GM08714 (cell line): ENCODE data around the gene FASN.

Experiments used
- H3K4me3 ChIP-seq: fragments of 200-500 bp; sonication (Bioruptor generic); 2 replicates; pipeline ENCODE4 v1.5.1; 2014; ENCODE audit warnings: mild to moderate bottlenecking, low read length, inconsistent platforms
- ZNF274 ChIP-seq: IDR thresholded peaks from 2 replicates; pipeline ENCODE4 v1.6.1; 2012; ENCODE audit warnings: mild to moderate bottlenecking, low read depth, low read length

The FASN gene

DNA sequence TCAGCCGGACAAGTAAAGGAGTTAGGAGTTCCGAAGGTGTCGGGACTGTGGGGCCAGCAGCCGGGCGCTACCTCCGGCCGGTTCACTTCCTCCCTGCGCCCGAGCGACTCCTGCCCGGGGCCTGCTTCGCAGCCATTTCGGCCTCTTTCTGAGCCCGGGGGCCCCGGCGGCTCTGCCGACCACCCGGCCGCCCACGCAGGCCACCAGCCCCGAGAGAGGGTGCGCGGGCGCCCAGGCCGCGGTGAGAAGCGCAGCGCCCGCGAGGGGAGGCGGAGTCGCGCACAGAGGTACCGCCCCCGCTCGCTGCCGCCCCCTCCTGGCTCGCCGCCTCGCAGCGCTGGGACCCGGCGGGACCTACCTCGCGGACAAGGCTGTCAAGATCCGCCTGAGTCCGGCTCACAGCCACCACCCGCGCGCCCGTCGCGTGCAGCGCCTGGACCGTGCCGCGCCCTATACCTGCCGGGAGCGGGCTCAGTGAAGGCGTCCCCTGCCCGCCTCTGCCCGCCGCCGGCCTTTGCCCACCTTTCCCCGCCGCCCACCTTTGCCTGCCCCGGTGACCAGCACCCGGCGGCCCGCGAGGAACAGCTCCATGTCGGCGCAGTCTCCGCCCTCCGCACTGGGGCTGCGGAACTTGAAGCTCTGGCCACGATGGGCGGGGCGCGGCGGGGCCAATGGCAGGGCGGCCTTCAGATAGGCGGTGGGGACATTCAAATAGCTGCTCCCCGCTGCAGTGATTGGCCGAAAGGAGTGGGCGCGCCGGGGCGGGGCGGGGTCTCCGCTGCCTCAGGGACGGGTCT lies 60.7 kb downstream of the FASN start, which contains the start of gene DCXR:
Gene DCXR, minus strand, starts transcription at position 606 of the 797 bp plus-strand sequence. Its CDS starts 15 bp downstream, at position 591.
- TF ChIP-seq ZNF274, result no peak

DNA sequence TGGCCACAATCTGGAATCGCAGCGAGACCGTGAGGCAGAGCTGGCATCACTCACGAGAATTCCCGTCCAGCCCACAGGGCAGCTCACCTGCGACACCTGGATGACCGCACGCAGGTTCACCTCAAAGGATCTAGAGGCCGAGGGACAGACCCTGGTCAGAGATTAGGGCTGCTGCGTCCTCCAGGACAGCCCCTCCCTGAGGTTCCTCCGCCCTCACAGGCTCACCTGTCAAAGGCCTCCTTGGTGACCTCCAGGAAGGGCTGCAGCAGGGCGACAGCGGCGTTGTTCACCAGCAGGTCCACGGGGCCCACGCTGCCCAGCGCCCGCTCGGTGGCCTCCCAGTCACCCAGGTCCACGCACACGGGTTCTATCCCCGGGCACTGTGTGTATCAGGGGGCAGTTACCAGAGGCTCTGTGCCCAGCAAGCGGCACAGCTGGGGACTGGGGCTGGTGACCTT lies 61.4 kb downstream of the FASN start:
- peak overlapping the region; percentile 66; the same call in 1 of the 2 replicates for H3K4me3 ChIP-seq
- no peak for TF ChIP-seq ZNF274

More for the DNA sequence above, 60.7 kb downstream of the FASN start, which contains the start of gene DCXR:
- peak within 1 kb of the TSS; percentile 66; the same call in 1 of the 2 replicates for H3K4me3 ChIP-seq

DNA sequence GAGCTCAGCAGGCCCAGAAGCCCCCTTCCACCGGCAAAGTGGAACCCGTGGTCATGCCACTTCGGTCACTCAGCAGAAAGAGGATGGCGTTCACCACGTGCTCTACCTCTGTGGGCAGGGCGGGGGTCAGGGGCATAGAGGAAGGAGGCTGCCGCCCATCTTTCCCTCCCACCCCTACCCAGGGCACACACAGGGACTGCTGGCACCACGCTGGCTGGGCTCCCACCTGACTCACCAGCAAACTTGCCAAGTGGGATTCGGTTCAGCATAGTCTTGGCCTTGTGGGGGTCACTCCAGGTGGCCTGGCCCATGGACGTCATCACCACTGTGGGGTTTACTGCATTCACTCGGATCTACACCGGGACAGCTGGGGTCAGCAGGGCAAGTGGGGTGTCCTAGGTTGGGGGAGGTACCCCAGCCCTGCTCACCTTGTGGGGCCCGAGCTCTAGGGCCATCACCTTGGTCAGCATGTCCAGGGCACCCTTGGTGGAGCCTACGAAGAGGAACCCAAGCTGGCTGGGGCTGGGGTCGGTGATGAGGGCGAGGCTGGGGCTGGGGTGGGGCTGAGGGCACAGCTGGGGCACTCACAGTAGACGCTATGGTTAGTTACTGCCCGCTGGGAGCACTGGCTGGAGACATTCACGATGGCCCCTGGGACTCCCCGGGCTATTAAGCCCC lies 61.9 kb downstream of the FASN start:
- TF ChIP-seq ZNF274, result no peak

DNA sequence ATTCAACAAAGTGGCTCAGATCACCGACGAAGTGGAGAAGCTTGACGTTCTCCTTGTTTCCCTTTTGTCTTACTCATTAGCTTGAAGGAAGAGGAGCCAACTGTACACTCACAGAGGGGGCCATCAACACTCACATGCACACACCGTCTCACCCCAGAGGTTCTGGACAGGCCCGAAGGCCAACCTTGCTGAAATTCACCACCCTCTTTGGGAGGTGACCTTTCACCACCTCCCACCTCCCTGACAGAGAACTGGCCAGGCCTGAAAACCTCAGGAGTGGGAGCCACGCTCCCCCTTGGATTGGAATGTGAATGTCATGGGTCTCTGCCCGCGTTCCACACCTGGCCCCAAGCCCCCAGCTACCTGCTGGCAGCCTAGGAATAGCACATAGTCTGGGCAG lies 62.5 kb downstream of the FASN start:
- H3K4me3 ChIP-seq, result no peak overlapping the region
- TF ChIP-seq ZNF274, result no peak

More for the DNA sequence above, 61.9 kb downstream of the FASN start:
- H3K4me3 ChIP-seq, result no peak overlapping the region; the same call in 1 of the 2 replicates

- H3K4me3 ChIP-seq, result no peak overlapping the region
- no peak for TF ChIP-seq ZNF274
These were observed 63.5 kb downstream of the FASN start for GRCh38 chr17:82034371-82035011.

DNA sequence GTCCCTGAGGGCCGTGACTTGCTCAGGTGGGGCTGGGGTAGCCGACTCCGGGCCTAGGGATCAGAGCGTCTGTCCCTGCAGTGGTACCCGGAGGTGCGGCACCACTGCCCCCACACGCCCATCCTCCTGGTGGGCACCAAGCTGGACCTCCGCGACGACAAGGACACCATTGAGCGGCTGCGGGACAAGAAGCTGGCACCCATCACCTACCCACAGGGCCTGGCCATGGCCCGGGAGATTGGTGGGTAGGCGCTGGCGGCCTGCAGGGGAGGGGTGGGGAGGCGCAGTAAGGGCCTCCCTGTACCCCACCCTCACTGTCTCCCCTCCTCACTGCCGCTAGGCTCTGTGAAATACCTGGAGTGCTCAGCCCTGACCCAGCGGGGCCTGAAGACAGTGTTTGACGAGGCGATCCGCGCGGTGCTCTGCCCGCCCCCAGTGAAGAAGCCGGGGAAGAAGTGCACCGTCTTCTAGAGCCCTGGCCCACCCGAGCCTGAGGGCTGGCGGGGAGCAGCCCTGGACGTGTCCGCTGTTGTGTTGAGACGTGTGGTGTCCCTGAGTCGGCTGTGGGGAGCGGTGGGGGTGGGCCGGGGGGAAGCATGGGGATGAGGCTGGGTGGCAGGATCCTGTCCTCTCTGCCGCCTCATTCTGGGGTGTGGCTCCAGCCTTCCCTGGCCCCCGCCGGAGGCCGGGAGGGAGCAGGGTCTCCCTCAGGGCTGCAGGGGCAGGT lies 64.5 kb downstream of the FASN start:
- no peak for TF ChIP-seq ZNF274
- no peak overlapping the region for H3K4me3 ChIP-seq

- H3K4me3 ChIP-seq, result no peak overlapping the region
- no peak for TF ChIP-seq ZNF274
These were observed 66.0 kb downstream of the FASN start for GRCh38 chr17:82031885-82032627.

DNA sequence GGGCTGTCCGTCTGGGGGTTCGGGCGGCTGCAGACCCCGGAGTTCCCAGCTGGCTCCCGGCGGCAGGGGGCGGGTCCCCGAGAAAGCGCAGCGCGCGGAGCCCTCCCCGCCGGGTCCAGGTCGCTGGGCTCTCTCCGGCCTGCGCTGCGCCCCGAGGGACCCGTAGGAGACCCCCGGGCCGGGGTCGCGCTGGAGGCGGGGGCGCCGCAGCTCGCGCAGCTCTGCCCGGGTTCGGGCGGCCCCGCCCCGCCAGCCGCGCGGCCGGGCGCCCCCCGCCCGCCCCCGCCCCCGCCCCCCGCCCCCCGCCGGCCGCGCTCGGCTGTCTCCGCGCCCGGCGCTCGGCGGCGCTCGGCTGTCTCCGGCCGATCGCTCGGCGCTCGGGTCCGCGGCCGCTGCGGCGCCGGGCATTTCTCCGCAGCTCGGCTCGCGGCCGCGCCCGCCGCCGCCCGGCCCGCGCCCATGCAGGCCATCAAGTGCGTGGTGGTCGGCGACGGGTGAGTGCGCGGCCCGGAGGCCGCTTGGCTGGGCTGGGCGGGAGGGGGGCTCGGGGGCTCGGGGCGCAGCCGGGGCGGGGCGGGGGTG lies 66.6 kb downstream of the FASN start, which contains the start of gene RAC3:
Gene RAC3, plus strand, starts transcription at position 376 of the 582 bp plus-strand sequence. Its CDS starts 84 bp downstream, at position 460.
- no peak for TF ChIP-seq ZNF274
- peak within 1 kb of the TSS; percentile 46; the same call in 1 of the 2 replicates for H3K4me3 ChIP-seq

- peak overlapping the region; percentile 46; the same call in 1 of the 2 replicates for H3K4me3 ChIP-seq
- TF ChIP-seq ZNF274, result no peak
These were observed 67.3 kb downstream of the FASN start for GRCh38 chr17:82030470-82031302.

DNA sequence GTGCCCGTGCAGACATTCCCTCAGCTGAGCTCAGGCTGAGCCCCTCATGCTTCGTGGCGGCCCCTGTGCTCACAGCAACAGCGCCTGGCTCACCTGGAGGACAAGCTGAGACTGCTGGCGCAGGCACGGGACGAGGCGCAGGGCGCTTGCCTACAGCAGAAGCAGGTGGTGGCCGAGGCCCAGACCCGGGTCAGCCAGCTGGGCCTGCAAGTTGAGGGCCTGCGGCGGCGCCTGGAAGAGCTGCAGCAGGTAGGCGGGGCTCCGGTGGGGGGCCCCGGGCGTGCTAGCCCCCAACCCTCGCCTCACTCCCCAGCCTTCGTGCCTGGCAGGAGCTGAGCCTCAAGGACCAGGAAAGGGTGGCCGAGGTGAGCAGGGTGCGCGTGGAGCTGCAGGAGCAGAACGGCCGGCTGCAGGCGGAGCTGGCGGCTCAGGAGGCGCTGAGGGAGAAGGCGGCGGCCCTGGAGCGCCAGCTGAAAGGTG lies 68.0 kb downstream of the FASN start:
- TF ChIP-seq ZNF274, result no peak
- no peak overlapping the region for H3K4me3 ChIP-seq

DNA sequence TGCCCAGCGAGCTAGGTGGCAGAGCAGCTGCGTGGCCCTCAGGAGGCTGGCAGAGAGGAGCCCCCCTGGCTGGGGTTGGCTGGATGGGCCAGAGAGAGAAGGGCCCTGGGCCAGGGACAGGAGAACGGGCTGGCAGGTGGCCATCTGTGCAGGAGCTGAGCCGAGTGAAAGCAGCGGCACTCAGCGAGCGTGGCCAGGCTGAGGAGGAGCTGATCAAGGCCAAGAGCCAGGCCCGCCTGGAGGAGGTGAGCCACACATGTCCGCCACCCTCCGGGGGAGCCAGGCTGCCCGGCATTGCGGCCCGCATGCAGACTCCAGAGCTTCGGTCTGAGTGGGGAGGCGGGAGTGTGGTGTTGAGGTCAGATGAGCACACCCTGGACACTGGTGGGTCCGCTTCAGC lies 68.6 kb downstream of the FASN start:
- TF ChIP-seq ZNF274, result no peak

GRCh38 chr17:82028966-82029365 lies 69.1 kb downstream of the FASN start:
- no peak for TF ChIP-seq ZNF274
- H3K4me3 ChIP-seq, result no peak overlapping the region

More for the DNA sequence above, 68.6 kb downstream of the FASN start:
- H3K4me3 ChIP-seq, result no peak overlapping the region
